PC-9 (cell line): ENCODE data around the gene BCL2L12. TPM values are rescaled to one million over a fixed set of nuclear protein-coding genes. Genes with fewer than 3 reads are reported as not detected.

Source experiments
- BruUV-seq: library from RNA; stranded (reverse); fragments of 400-500 nt; replicated peaks from 2 replicates; lab custom pipeline; 2021; lab: Mats Ljungman, UMichigan
- CTCF ChIA-PET: fragments of 300-600 bp; sonication (Branson Sonifier 250); formaldehyde crosslinking; loops from one replicate; lab custom pipeline; 2022; ENCODE audit warnings: antibody characterized with exemption; lab: Charles Lee
- POLR2A ChIA-PET: fragments of 300-600 bp; sonication (Branson Sonifier 250); formaldehyde crosslinking; loops from one replicate; lab custom pipeline; 2022; ENCODE audit warnings: antibody characterized with exemption; ENCODE audit not compliant: unreplicated experiment; lab: Charles Lee
- DNase-seq, 2 experiments: peaks; one replicate each; pipeline versions ENCODE4 v3.0.0 to v3.0.0-alpha.2; 2015 to 2022; ENCODE audit warnings: mixed read lengths in 1 of 2
- H2AFZ ChIP-seq: fragments of 200-600 bp; sonication (generic); 2 replicates; pipeline ENCODE4 v1.8.1; 2017; ENCODE audit warnings: antibody characterized with exemption
- H3F3A ChIP-seq: fragments of 200-600 bp; sonication (generic); 2 replicates; pipeline ENCODE4 v1.8.1; 2017; ENCODE audit warnings: antibody characterized with exemption, mild to moderate bottlenecking, low read depth; ENCODE audit not compliant: insufficient read depth
- H3K27ac ChIP-seq: fragments of 200-600 bp; sonication (generic); 2 replicates; pipeline ENCODE4 v1.6.1; 2016; ENCODE audit warnings: mixed run types
- H3K27me3 ChIP-seq: fragments of 200-600 bp; sonication (generic); 2 replicates; pipeline ENCODE4 v1.6.1; 2016; ENCODE audit warnings: low read depth, mixed run types; ENCODE audit not compliant: insufficient read depth
- H3K36me3 ChIP-seq: fragments of 200-600 bp; sonication (generic); 2 replicates; pipeline ENCODE4 v1.6.1; 2016; ENCODE audit warnings: low read depth, mixed run types
- H3K4me1 ChIP-seq: fragments of 200-600 bp; sonication (generic); replicated peaks from 2 replicates; pipeline ENCODE4 v1.6.1; 2016; ENCODE audit warnings: mixed run types; ENCODE audit not compliant: insufficient read depth
- H3K4me2 ChIP-seq: fragments of 200-600 bp; sonication (generic); 2 replicates; pipeline ENCODE4 v1.6.1; 2017; ENCODE audit warnings: mixed run types
- H3K4me3 ChIP-seq: fragments of 200-600 bp; sonication (generic); 2 replicates; pipeline ENCODE4 v1.6.1; 2016; ENCODE audit warnings: mixed run types
- H3K79me2 ChIP-seq: fragments of 200-600 bp; sonication (generic); 2 replicates; pipeline ENCODE4 v1.6.1; 2017; ENCODE audit warnings: low read depth, mixed run types
- H3K9me2 ChIP-seq: fragments of 200-600 bp; sonication (generic); 2 replicates; pipeline ENCODE4 v1.8.1; 2017; ENCODE audit warnings: mild to moderate bottlenecking; ENCODE audit not compliant: insufficient read depth
- H3K9me3 ChIP-seq: fragments of 200-600 bp; sonication (generic); 2 replicates; pipeline ENCODE4 v1.8.1; 2016; ENCODE audit warnings: low read depth; ENCODE audit not compliant: insufficient read depth
- H4K20me1 ChIP-seq: fragments of 200-600 bp; sonication (generic); 2 replicates; pipeline ENCODE4 v1.8.1; 2017; ENCODE audit not compliant: insufficient read depth
- CTCF ChIP-seq: fragments of 200-600 bp; sonication (generic); conservative IDR thresholded peaks from 2 replicates; pipeline ENCODE4 v1.6.1; 2017; ENCODE audit warnings: mixed run types, antibody characterized with exemption, mild to moderate bottlenecking, moderate library complexity
- EZH2 ChIP-seq: fragments of 200-600 bp; sonication (generic); IDR thresholded peaks from 2 replicates; pipeline ENCODE4 v1.8.0; 2017; ENCODE audit warnings: antibody characterized with exemption, low read depth
- intact Hi-C: fragments of 100-400 bp; cut with micrococcal nuclease; formaldehyde crosslinking; loops from one replicate; pipeline ENCODE4 v1.10.0; 2022; ENCODE audit not compliant: unreplicated experiment
- total RNA-seq: library from RNA; stranded (reverse); gene quantifications from 2 replicates; pipeline ENCODE4 v1.2.3, GENCODE V29; 2021

Gene BCL2L12
- total RNA-seq, 1 experiment from 2014 or later, result 84.8 TPM

GRCh38 chr19:49678985-49679770 lies 13.4 kb downstream of the BCL2L12 start:
- peak overlapping the region; percentile 99 for H3K4me3 ChIP-seq
- peaks cover 65% of the 10 kb centered on the region for H3F3A ChIP-seq
- H3K9me3 ChIP-seq, result no peaks in the 10 kb centered on the region
- no TSS peak for BruUV-seq
- peak in 1 of 2 experiments; percentile 55 for DNase-seq
- peaks cover 21% of the 10 kb centered on the region for H3K4me1 ChIP-seq
- CTCF ChIA-PET, result interaction anchor here (0.6 to 0.7 kb wide), 4 partner anchors 21 to 188 kb away, joined by 7 to 17 read pairs (median 8); partner anchors contain the start of gene PNKP
- no peaks in the 10 kb centered on the region for H3K9me2 ChIP-seq
- intact Hi-C loops, result loop anchor here (1.0 to 5.0 kb wide), 4 partner anchors 88 to 287 kb away; partner anchors contain the start of gene AP2A1
- TF ChIP-seq CTCF, result 0 out of 2 replicates have a peak, but pooled peaks have one; percentile 9
- TF ChIP-seq EZH2, result no peak
- H3K27me3 ChIP-seq, result no peaks in the 10 kb centered on the region
- H3K27ac ChIP-seq, result no peak overlapping the region
- H2AFZ ChIP-seq, result no peak overlapping the region
- peaks cover 29% of the 10 kb centered on the region for H3K36me3 ChIP-seq
- H4K20me1 ChIP-seq, result peaks cover 65% of the 10 kb centered on the region
- peak overlapping the region; percentile 97 for H3K4me2 ChIP-seq
- POLR2A ChIA-PET, result interaction anchor here (0.6 to 0.7 kb wide), 2 partner anchors 223 to 275 kb away, joined by 3 read pairs; no protein-coding TSS in a partner anchor
- peaks cover 68% of the 10 kb centered on the region for H3K79me2 ChIP-seq

- Histone ChIP-seq H3K4me3 (no peak overlapping the region), H4K20me1 (peaks cover 72% of the 10 kb centered on the region), H3K36me3 (peaks cover 34% of the 10 kb centered on the region), H3K27ac (no peak overlapping the region), H3K4me1 (peaks cover 21% of the 10 kb centered on the region), H2AFZ (no peak overlapping the region), H3K27me3 (no peaks in the 10 kb centered on the region), H3K4me2 (peak overlapping the region; percentile 97; the same call in 1 of the 2 replicates), H3F3A (peaks cover 65% of the 10 kb centered on the region), H3K79me2 (peaks cover 69% of the 10 kb centered on the region), H3K9me3 (no peaks in the 10 kb centered on the region), H3K9me2 (no peaks in the 10 kb centered on the region)
- no TSS peak for BruUV-seq
- CTCF ChIA-PET, result interaction anchor here (0.6 kb wide), 2 partner anchors 64 to 177 kb away, joined by 10 to 17 read pairs; no protein-coding TSS in a partner anchor
- POLR2A ChIA-PET, result interaction anchor here (0.6 kb wide), 1 partner anchor 223 kb away, joined by 3 read pairs; no protein-coding TSS in a partner anchor
- TF ChIP-seq EZH2, result no peak
- no peak for TF ChIP-seq CTCF
- intact Hi-C loops, result loop anchor here (5.0 kb wide), 2 partner anchors 87 to 288 kb away; partner anchors contain the start of gene AP2A1
- no peak for DNase-seq
These were observed 14.2 kb downstream of the BCL2L12 start for GRCh38 chr19:49679771-49680413.
